ENCODE measurements around the gene BRME1.

Gene BRME1

GRCh38 chr19:13849991-13850909 lies 55.7 kb downstream of the BRME1 start:
- WGBS, 2 donors (ENCODE audit: extremely low coverage in 2 of 2, insufficient read length in 2 of 2, insufficient replicate concordance in 1 of 2), result no CpG with 5 or more reads among the region's 66 CpGs
- H2BK120ac ChIP-seq (ENCODE audit: low read depth, low read length), result peak overlapping the region; percentile 99

DNA sequence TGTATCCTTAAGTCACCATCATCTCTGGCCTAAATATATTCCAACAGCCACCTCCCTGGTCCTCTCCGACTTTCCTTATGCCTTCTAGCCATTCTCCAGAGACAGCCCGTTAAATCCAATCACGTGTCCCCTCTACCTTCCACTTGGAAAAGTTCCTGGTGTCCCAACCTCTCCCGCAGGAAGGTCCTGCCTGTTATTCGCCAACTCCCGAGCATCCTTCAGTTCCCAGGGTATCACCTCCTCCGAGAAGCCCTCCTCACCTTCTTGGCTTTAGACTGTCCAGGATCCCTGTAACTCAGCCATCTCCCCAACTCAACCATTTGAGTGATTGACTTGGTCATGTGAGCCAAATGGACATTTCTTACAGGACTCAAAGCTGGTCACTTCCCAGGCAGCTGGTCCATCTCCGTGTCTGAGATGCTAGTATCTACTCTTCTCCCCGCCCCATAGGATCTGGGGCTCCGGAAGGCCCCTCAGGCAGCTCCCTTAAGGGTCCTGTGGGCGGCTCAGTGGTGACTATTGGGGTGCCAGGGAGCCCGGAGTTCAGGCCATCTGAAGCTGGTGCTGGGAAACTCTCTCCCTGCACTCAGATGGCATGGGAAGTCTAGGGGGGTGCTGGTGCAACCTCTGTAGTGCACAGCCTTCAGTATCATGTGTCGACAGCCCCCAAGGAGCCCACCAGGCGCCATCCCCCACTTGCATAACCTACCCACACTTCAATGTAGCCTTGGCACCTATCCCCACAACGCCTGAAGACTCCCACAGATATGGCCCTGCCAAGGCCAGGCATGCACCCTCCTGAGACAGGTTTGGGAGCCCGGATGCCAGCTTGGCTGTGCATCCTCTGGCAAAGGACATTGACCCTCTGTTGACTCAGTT lies 56.9 kb downstream of the BRME1 start:
- Histone ChIP-seq H4K91ac (ENCODE audit: low read depth, low read length, poor library complexity) (peak overlapping the region; percentile 18), H3K23ac (ENCODE audit: low read depth, low read length, poor library complexity) (no peak overlapping the region), H2BK12ac (ENCODE audit: low read length) (no peak overlapping the region), H3K4ac (ENCODE audit: low read length) (no peak overlapping the region), H3K14ac (ENCODE audit: low read length) (no peak overlapping the region), H3K27ac (replicated peaks; ENCODE audit: low read length) (no peak overlapping the region), H2AK5ac (ENCODE audit: low read depth, low read length) (peak overlapping the region; percentile 17), H3K9me3 (replicated peaks in 1 of 2; ENCODE audit: control insufficient read depth in 2 of 2, insufficient read depth in 1 of 2, low read depth in 1 of 2, low read length in 2 of 2) (no peaks in the 10 kb centered on the region), H3K4me2 (ENCODE audit: insufficient read depth, low read length, poor library complexity, severe bottlenecking) (no peak overlapping the region), H2AFZ (ENCODE audit: low read length) (no peak overlapping the region), H3K79me1 (ENCODE audit: low read depth, low read length) (no peaks in the 10 kb centered on the region), H4K8ac (ENCODE audit: low read depth, low read length) (no peak overlapping the region), H2BK120ac (ENCODE audit: low read depth, low read length) (no peak overlapping the region), H2BK15ac (ENCODE audit: low read length) (no peak overlapping the region), H3K36me3 (replicated peaks in 1 of 2; ENCODE audit: control insufficient read depth in 2 of 2, insufficient read depth in 2 of 2, low read length in 2 of 2) (no peaks in the 10 kb centered on the region), H3K27me3 (ENCODE audit: control insufficient read depth in 3 of 3, insufficient read depth in 3 of 3, low read depth in 1 of 3, low read length in 3 of 3) (no peaks in the 10 kb centered on the region), H3K4me1 (ENCODE audit: control insufficient read depth in 2 of 2, insufficient read depth in 1 of 2, low read depth in 1 of 2, low read length in 2 of 2) (peaks cover 27 to 34% of the 10 kb centered on the region in 2 donors), H3K9ac (ENCODE audit: low read depth, low read length, poor library complexity) (no peak overlapping the region), H3K4me3 (ENCODE audit: low read length in 2 of 2) (no peak overlapping the region), H3K18ac (ENCODE audit: low read length) (peak overlapping the region; percentile 3), H2BK5ac (ENCODE audit: low read length) (no peak overlapping the region)
- no CpG with 5 or more reads among the region's 16 CpGs for WGBS, 2 donors (ENCODE audit: extremely low coverage in 2 of 2, insufficient read length in 2 of 2, insufficient replicate concordance in 1 of 2)
- no peak for DNase-seq (ENCODE audit: low spot score)

More at GRCh38 chr19:13849991-13850909, 55.7 kb downstream of the BRME1 start:
- peak overlapping the region; percentile 77 for H3K9ac ChIP-seq (ENCODE audit: low read depth, low read length, poor library complexity)
- peak overlapping the region; percentile 29 for H4K8ac ChIP-seq (ENCODE audit: low read depth, low read length)
- H3K14ac ChIP-seq (ENCODE audit: low read length), result no peak overlapping the region
- no peak overlapping the region for H2BK5ac ChIP-seq (ENCODE audit: low read length)
- H3K4me3 ChIP-seq (ENCODE audit: low read length in 2 of 2), result no peak overlapping the region
- H3K23ac ChIP-seq (ENCODE audit: low read depth, low read length, poor library complexity), result peak overlapping the region; percentile 44
- H3K4me2 ChIP-seq (ENCODE audit: insufficient read depth, low read length, poor library complexity, severe bottlenecking), result peak overlapping the region; percentile 54
- peak overlapping the region; percentile 85 for H4K91ac ChIP-seq (ENCODE audit: low read depth, low read length, poor library complexity)
- no peaks in the 10 kb centered on the region for H3K79me1 ChIP-seq (ENCODE audit: low read depth, low read length)
- H3K4ac ChIP-seq (ENCODE audit: low read length), result no peak overlapping the region
- no peaks in the 10 kb centered on the region for H3K9me3 ChIP-seq (replicated peaks in 1 of 2; ENCODE audit: control insufficient read depth in 2 of 2, insufficient read depth in 1 of 2, low read depth in 1 of 2, low read length in 2 of 2)
- no peaks in the 10 kb centered on the region for H3K27me3 ChIP-seq (ENCODE audit: control insufficient read depth in 3 of 3, insufficient read depth in 3 of 3, low read depth in 1 of 3, low read length in 3 of 3)
- peak overlapping the region; percentile 98 for H2BK15ac ChIP-seq (ENCODE audit: low read length)
- DNase-seq (ENCODE audit: low spot score), result no peak
- peak overlapping the region; percentile 99 for H2AK5ac ChIP-seq (ENCODE audit: low read depth, low read length)
- peak overlapping the region; percentile 94 for H3K18ac ChIP-seq (ENCODE audit: low read length)
- H2AFZ ChIP-seq (ENCODE audit: low read length), result peak overlapping the region; percentile 84
- H3K27ac ChIP-seq (replicated peaks; ENCODE audit: low read length), result peak overlapping the region; percentile 59
- no peaks in the 10 kb centered on the region for H3K36me3 ChIP-seq (replicated peaks in 1 of 2; ENCODE audit: control insufficient read depth in 2 of 2, insufficient read depth in 2 of 2, low read length in 2 of 2)
- H2BK12ac ChIP-seq (ENCODE audit: low read length), result peak overlapping the region; percentile 93
- peaks cover 24 to 31% of the 10 kb centered on the region in 2 donors for H3K4me1 ChIP-seq (ENCODE audit: control insufficient read depth in 2 of 2, insufficient read depth in 1 of 2, low read depth in 1 of 2, low read length in 2 of 2)

DNA sequence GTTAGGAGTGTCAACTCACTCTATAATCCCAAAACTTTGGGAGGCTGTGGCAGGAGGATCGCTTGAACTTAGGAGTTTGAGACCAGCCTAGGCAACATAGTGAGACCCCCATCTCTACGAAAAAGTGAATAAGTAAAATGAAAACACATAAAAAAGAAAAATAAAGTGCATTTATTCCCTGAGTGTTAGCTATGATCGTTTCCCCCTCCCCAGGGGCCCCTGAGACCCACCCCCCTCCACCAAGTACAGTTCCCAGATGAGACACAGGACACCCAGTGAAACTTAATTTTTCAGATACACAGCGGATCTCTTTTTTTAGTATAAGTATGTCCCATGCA lies 57.6 kb downstream of the BRME1 start:
- no peak overlapping the region for H3K14ac ChIP-seq (ENCODE audit: low read length)
- H3K79me1 ChIP-seq (ENCODE audit: low read depth, low read length), result no peaks in the 10 kb centered on the region
- H3K18ac ChIP-seq (ENCODE audit: low read length), result no peak overlapping the region
- no CpG with 5 or more reads among the region's 4 CpGs for WGBS, 2 donors (ENCODE audit: extremely low coverage in 2 of 2, insufficient read length in 2 of 2, insufficient replicate concordance in 1 of 2)
- no peak overlapping the region for H4K8ac ChIP-seq (ENCODE audit: low read depth, low read length)
- H3K4me3 ChIP-seq (ENCODE audit: low read length in 2 of 2), result no peak overlapping the region
- no peak overlapping the region for H3K4ac ChIP-seq (ENCODE audit: low read length)
- H3K27ac ChIP-seq (replicated peaks; ENCODE audit: low read length), result no peak overlapping the region
- H2BK12ac ChIP-seq (ENCODE audit: low read length), result no peak overlapping the region
- H3K4me2 ChIP-seq (ENCODE audit: insufficient read depth, low read length, poor library complexity, severe bottlenecking), result no peak overlapping the region
- no peak overlapping the region for H2AFZ ChIP-seq (ENCODE audit: low read length)
- no peaks in the 10 kb centered on the region for H3K36me3 ChIP-seq (replicated peaks in 1 of 2; ENCODE audit: control insufficient read depth in 2 of 2, insufficient read depth in 2 of 2, low read length in 2 of 2)
- peaks cover 0 to under 1% (median 0%) of the 10 kb centered on the region in 3 experiments for H3K27me3 ChIP-seq (ENCODE audit: control insufficient read depth in 3 of 3, insufficient read depth in 3 of 3, low read depth in 1 of 3, low read length in 3 of 3)
- H2BK15ac ChIP-seq (ENCODE audit: low read length), result no peak overlapping the region
- no peak overlapping the region for H3K9ac ChIP-seq (ENCODE audit: low read depth, low read length, poor library complexity)
- no peaks in the 10 kb centered on the region for H3K9me3 ChIP-seq (replicated peaks in 1 of 2; ENCODE audit: control insufficient read depth in 2 of 2, insufficient read depth in 1 of 2, low read depth in 1 of 2, low read length in 2 of 2)
- H2AK5ac ChIP-seq (ENCODE audit: low read depth, low read length), result no peak overlapping the region
- H3K4me1 ChIP-seq (ENCODE audit: control insufficient read depth in 2 of 2, insufficient read depth in 1 of 2, low read depth in 1 of 2, low read length in 2 of 2), result peaks cover 33 to 41% of the 10 kb centered on the region in 2 donors
- no peak for DNase-seq (ENCODE audit: low spot score)
- H2BK5ac ChIP-seq (ENCODE audit: low read length), result peak overlapping the region; percentile 98
- H3K23ac ChIP-seq (ENCODE audit: low read depth, low read length, poor library complexity), result no peak overlapping the region
- H2BK120ac ChIP-seq (ENCODE audit: low read depth, low read length), result no peak overlapping the region
- H4K91ac ChIP-seq (ENCODE audit: low read depth, low read length, poor library complexity), result no peak overlapping the region

Measured in neuronal stem cell (in vitro differentiated cells).